ENCODE measurements around the gene PAK4. TPM values are rescaled to one million over a fixed set of nuclear protein-coding genes. Genes with fewer than 3 reads are reported as not detected.

PAK4 gene
- polyA plus RNA-seq, 1 donor, result 17.5 TPM

GRCh38 chr19:39146686-39147450, 21.3 kb downstream of the PAK4 start:
- DNase-seq (ENCODE audit: low read depth), result no peak

GRCh38 chr19:39147480-39147879, 21.9 kb downstream of the PAK4 start:
- DNase-seq (ENCODE audit: low read depth), result no peak

- no peak for DNase-seq (ENCODE audit: low read depth)
Measured at GRCh38 chr19:39148939-39149529, 23.4 kb downstream of the PAK4 start.

GRCh38 chr19:39150235-39150634, 24.6 kb downstream of the PAK4 start:
- DNase-seq (ENCODE audit: low read depth), result no peak

GRCh38 chr19:39150807-39151600, 25.4 kb downstream of the PAK4 start:
- DNase-seq (ENCODE audit: low read depth), result no peak

GRCh38 chr19:39152066-39152465, 26.5 kb downstream of the PAK4 start:
- no peak for DNase-seq (ENCODE audit: low read depth)

- no peak for DNase-seq (ENCODE audit: low read depth)
Measured at GRCh38 chr19:39154100-39154628, 28.6 kb downstream of the PAK4 start.

- DNase-seq (ENCODE audit: low read depth), result no peak
Measured at GRCh38 chr19:39154629-39155100, 29.1 kb downstream of the PAK4 start.

GRCh38 chr19:39155114-39155700, 29.6 kb downstream of the PAK4 start:
- no peak for DNase-seq (ENCODE audit: low read depth)

- no peak for DNase-seq (ENCODE audit: low read depth)
Measured at GRCh38 chr19:39155741-39156140, 30.2 kb downstream of the PAK4 start.

- no peak for DNase-seq (ENCODE audit: low read depth)
Measured at GRCh38 chr19:39156326-39157230, 31.0 kb downstream of the PAK4 start.

GRCh38 chr19:39157275-39157996, 31.9 kb downstream of the PAK4 start:
- no peak for DNase-seq (ENCODE audit: low read depth)

GRCh38 chr19:39157997-39158389, 32.4 kb downstream of the PAK4 start:
- DNase-seq (ENCODE audit: low read depth), result no peak

- no peak for DNase-seq (ENCODE audit: low read depth)
Measured at GRCh38 chr19:39158646-39159260, 33.2 kb downstream of the PAK4 start.

GRCh38 chr19:39160523-39160861, 34.9 kb downstream of the PAK4 start:
- no peak for DNase-seq (ENCODE audit: low read depth)

- DNase-seq (ENCODE audit: low read depth), result no peak
Measured at GRCh38 chr19:39160889-39161672, 35.5 kb downstream of the PAK4 start.

- no peak for DNase-seq (ENCODE audit: low read depth)
Measured at GRCh38 chr19:39162441-39163043, 37.0 kb downstream of the PAK4 start.

GRCh38 chr19:39163621-39164020, 38.0 kb downstream of the PAK4 start:
- no peak for DNase-seq (ENCODE audit: low read depth)

- no peak for DNase-seq (ENCODE audit: low read depth)
Measured at GRCh38 chr19:39164289-39164688, 38.7 kb downstream of the PAK4 start.

All from forelimb muscle (tissue), 1 donor.